Skeletal muscle satellite cell (primary cell): ENCODE measurements around the gene PF4V1.

Experiments used
- H3K27me3 ChIP-seq: 2 replicates; pipeline ENCODE4 v1.7.0; 2013; ENCODE audit warnings: low read length; ENCODE audit not compliant: control insufficient read depth, insufficient read depth
- H3K36me3 ChIP-seq: 2 replicates; pipeline ENCODE4 v1.7.0; 2013; ENCODE audit warnings: mild to moderate bottlenecking, control low read depth, low read length; ENCODE audit not compliant: insufficient read depth
- H3K4me1 ChIP-seq: 2 replicates; pipeline ENCODE4 v1.7.0; 2013; ENCODE audit warnings: low read length; ENCODE audit not compliant: control insufficient read depth, insufficient read depth
- H3K4me2 ChIP-seq: 2 replicates; pipeline ENCODE4 v1.7.0; 2013; ENCODE audit warnings: mild to moderate bottlenecking, low read length
- H3K4me3 ChIP-seq: 2 replicates; pipeline ENCODE4 v1.7.0; 2013; ENCODE audit warnings: low read length
- H3K9ac ChIP-seq: 2 replicates; pipeline ENCODE4 v1.7.0; 2013; ENCODE audit warnings: mild to moderate bottlenecking, low read depth, low read length, moderate library complexity
- H3K9me3 ChIP-seq: replicated peaks from 2 replicates; pipeline ENCODE4 v1.7.0; 2013; ENCODE audit warnings: mild to moderate bottlenecking, control low read depth, low read length

Gene PF4V1

GRCh38 chr4:73872316-73873108 lies 19.4 kb downstream of the PF4V1 start:
- H3K36me3 ChIP-seq: no peaks in the 10 kb centered on the region
- H3K9ac ChIP-seq: no peak overlapping the region
- H3K27me3 ChIP-seq: no peaks in the 10 kb centered on the region
- H3K4me2 ChIP-seq: peak overlapping the region; percentile 94
- H3K9me3 ChIP-seq: no peaks in the 10 kb centered on the region
- no peak overlapping the region for H3K4me3 ChIP-seq
- peaks cover 34% of the 10 kb centered on the region for H3K4me1 ChIP-seq

GRCh38 chr4:73874386-73874785 lies 21.3 kb downstream of the PF4V1 start:
- Histone ChIP-seq H3K4me2 (no peak overlapping the region), H3K9ac (no peak overlapping the region), H3K4me3 (no peak overlapping the region), H3K9me3 (no peaks in the 10 kb centered on the region), H3K4me1 (peaks cover 24% of the 10 kb centered on the region), H3K27me3 (no peaks in the 10 kb centered on the region), H3K36me3 (no peaks in the 10 kb centered on the region)

GRCh38 chr4:73875401-73875800 lies 22.3 kb downstream of the PF4V1 start:
- H3K4me3 ChIP-seq: no peak overlapping the region
- no peak overlapping the region for H3K9ac ChIP-seq
- no peaks in the 10 kb centered on the region for H3K9me3 ChIP-seq
- no peaks in the 10 kb centered on the region for H3K27me3 ChIP-seq
- no peaks in the 10 kb centered on the region for H3K36me3 ChIP-seq
- H3K4me2 ChIP-seq: no peak overlapping the region
- peaks cover 14% of the 10 kb centered on the region for H3K4me1 ChIP-seq

- no peaks in the 10 kb centered on the region for H3K9me3 ChIP-seq
- H3K9ac ChIP-seq: no peak overlapping the region
- no peaks in the 10 kb centered on the region for H3K36me3 ChIP-seq
- peak overlapping the region; percentile 26 for H3K4me2 ChIP-seq
- no peak overlapping the region for H3K4me3 ChIP-seq
- H3K27me3 ChIP-seq: no peaks in the 10 kb centered on the region
- peaks cover 32% of the 10 kb centered on the region for H3K4me1 ChIP-seq
Observed at GRCh38 chr4:73883306-73883705, 30.2 kb downstream of the PF4V1 start.

GRCh38 chr4:73885574-73886267 lies 32.6 kb downstream of the PF4V1 start:
- H3K36me3 ChIP-seq: no peaks in the 10 kb centered on the region
- peaks cover 32% of the 10 kb centered on the region for H3K4me1 ChIP-seq
- no peaks in the 10 kb centered on the region for H3K9me3 ChIP-seq
- no peak overlapping the region for H3K4me3 ChIP-seq
- peak overlapping the region; percentile 4 for H3K4me2 ChIP-seq
- no peaks in the 10 kb centered on the region for H3K27me3 ChIP-seq
- no peak overlapping the region for H3K9ac ChIP-seq

DNA sequence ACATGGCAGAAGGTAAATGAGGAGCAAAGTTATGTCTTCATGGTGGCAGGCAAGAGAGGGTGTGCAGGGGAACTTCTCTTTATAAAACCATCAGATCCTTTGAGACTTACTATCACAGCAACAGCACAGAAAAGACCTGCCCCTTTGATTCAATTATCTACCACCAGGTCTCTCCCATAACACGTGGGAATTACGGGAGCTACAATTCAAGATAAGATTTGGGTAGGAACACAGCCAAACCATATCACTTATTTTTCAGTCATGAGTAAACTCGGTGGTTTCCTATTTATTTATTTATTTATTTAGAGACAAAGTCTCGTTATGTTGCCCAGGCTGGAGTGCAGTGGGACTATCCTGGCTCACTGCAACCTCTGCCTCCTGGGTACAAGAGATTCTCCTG lies 38.2 kb downstream of the PF4V1 start:
- Histone ChIP-seq H3K4me3 (no peak overlapping the region), H3K4me1 (peaks cover 23% of the 10 kb centered on the region), H3K9me3 (no peaks in the 10 kb centered on the region), H3K4me2 (no peak overlapping the region), H3K36me3 (no peaks in the 10 kb centered on the region), H3K9ac (no peak overlapping the region), H3K27me3 (no peaks in the 10 kb centered on the region)

- Histone ChIP-seq H3K4me2 (peak overlapping the region; percentile 22), H3K36me3 (no peaks in the 10 kb centered on the region), H3K9ac (no peak overlapping the region), H3K4me3 (no peak overlapping the region), H3K4me1 (peaks cover 24% of the 10 kb centered on the region), H3K27me3 (no peaks in the 10 kb centered on the region), H3K9me3 (no peaks in the 10 kb centered on the region)
Observed at GRCh38 chr4:73891739-73892405, 38.8 kb downstream of the PF4V1 start.

GRCh38 chr4:73892966-73893365 lies 39.9 kb downstream of the PF4V1 start:
- Histone ChIP-seq H3K9me3 (no peaks in the 10 kb centered on the region), H3K4me2 (no peak overlapping the region), H3K36me3 (no peaks in the 10 kb centered on the region), H3K9ac (no peak overlapping the region), H3K4me3 (no peak overlapping the region), H3K4me1 (peaks cover 33% of the 10 kb centered on the region), H3K27me3 (no peaks in the 10 kb centered on the region)

GRCh38 chr4:73894001-73894400 lies 40.9 kb downstream of the PF4V1 start:
- Histone ChIP-seq H3K4me1 (peaks cover 33% of the 10 kb centered on the region), H3K36me3 (no peaks in the 10 kb centered on the region), H3K4me2 (no peak overlapping the region), H3K9me3 (no peaks in the 10 kb centered on the region), H3K4me3 (no peak overlapping the region), H3K27me3 (no peaks in the 10 kb centered on the region), H3K9ac (no peak overlapping the region)

- no peaks in the 10 kb centered on the region for H3K27me3 ChIP-seq
- no peak overlapping the region for H3K9ac ChIP-seq
- no peaks in the 10 kb centered on the region for H3K9me3 ChIP-seq
- no peaks in the 10 kb centered on the region for H3K36me3 ChIP-seq
- H3K4me2 ChIP-seq: no peak overlapping the region
- no peak overlapping the region for H3K4me3 ChIP-seq
- peaks cover 33% of the 10 kb centered on the region for H3K4me1 ChIP-seq
Observed at GRCh38 chr4:73895201-73896175, 42.4 kb downstream of the PF4V1 start.

- Histone ChIP-seq H3K4me1 (peaks cover 38% of the 10 kb centered on the region), H3K4me2 (no peak overlapping the region), H3K36me3 (no peaks in the 10 kb centered on the region), H3K9me3 (no peaks in the 10 kb centered on the region), H3K4me3 (no peak overlapping the region), H3K9ac (no peak overlapping the region), H3K27me3 (no peaks in the 10 kb centered on the region)
Observed at GRCh38 chr4:73896416-73896815, 43.3 kb downstream of the PF4V1 start.
